BE2C (cell line): Measurements from ENCODE around the gene STAP1. TPM values are rescaled to one million over a fixed set of nuclear protein-coding genes. Genes with fewer than 3 reads are reported as not detected.
"Not testable (repeated sequence)": the region's sequence is repeated elsewhere in the genome, so short reads cannot be mapped to it uniquely, and the experiment has no call there.

Source experiments
- DNase-seq: peaks from one replicate; pipeline ENCODE4 v3.0.0-alpha.2; 2020
- H3K27me3 ChIP-seq: fragments of 250-450 bp; sonication (Bioruptor Pico); 2 replicates; pipeline ENCODE4 v1.5.1; 2020; ENCODE audit warnings: mild to moderate bottlenecking
- H3K36me3 ChIP-seq: fragments of 250-450 bp; sonication (Bioruptor Pico); 2 replicates; pipeline ENCODE4 v1.5.1; 2020; ENCODE audit warnings: mild to moderate bottlenecking
- H3K4me1 ChIP-seq: fragments of 250-450 bp; sonication (Bioruptor Pico); 2 replicates; pipeline ENCODE4 v1.5.1; 2020
- H3K4me3 ChIP-seq: 2 replicates; pipeline ENCODE4 v1.5.1; 2011; ENCODE audit warnings: low read depth, low read length
- H3K9me3 ChIP-seq: fragments of 250-450 bp; sonication (Bioruptor Pico); 2 replicates; pipeline ENCODE4 v1.5.1; 2020
- CTCF ChIP-seq: IDR thresholded peaks from 2 replicates; pipeline ENCODE4 v1.5.1; 2012; ENCODE audit warnings: mild to moderate bottlenecking, low read depth, low read length
- polyA plus RNA-seq: library from polyadenylated mRNA; unstranded; fragments of >200 nt; gene quantifications from one replicate; pipeline ENCODE4 v1.2.1, GENCODE V29; 2012; ENCODE audit warnings: low read depth, missing spikeins; ENCODE audit not compliant: insufficient read length, insufficient read depth

The STAP1 gene
- not detected for polyA plus RNA-seq

- no peak for TF ChIP-seq CTCF
- Histone ChIP-seq H3K4me1 (no peaks in the 10 kb centered on the region), H3K27me3 (no peaks in the 10 kb centered on the region), H3K9me3 (no peaks in the 10 kb centered on the region), H3K4me3 (no peak within 1 kb of the TSS), H3K36me3 (no peaks in the 10 kb centered on the region)
- no peak for DNase-seq
Measured at GRCh38 chr4:67558493-67558892, at the start of gene STAP1. Gene STAP1 (plus strand): TSS chr4:67558727. CDS start chr4:67558810, 83 bp downstream.

- no peak for TF ChIP-seq CTCF
- no peaks in the 10 kb centered on the region for H3K9me3 ChIP-seq
- peaks cover 36% of the 10 kb centered on the region for H3K36me3 ChIP-seq
- no peak for DNase-seq
- H3K4me3 ChIP-seq = no peak overlapping the region
- no peaks in the 10 kb centered on the region for H3K27me3 ChIP-seq
- H3K4me1 ChIP-seq = peaks cover 3% of the 10 kb centered on the region; the same call in 1 of the 2 replicates
Measured at GRCh38 chr4:67512501-67512900, 46.0 kb upstream of the STAP1 start.

GRCh38 chr4:67520141-67520540 is 38.4 kb upstream of the STAP1 start:
- peaks cover 3% of the 10 kb centered on the region; the same call in 1 of the 2 replicates for H3K36me3 ChIP-seq
- no peak for TF ChIP-seq CTCF
- no peaks in the 10 kb centered on the region for H3K9me3 ChIP-seq
- no peak overlapping the region for H3K4me3 ChIP-seq
- no peaks in the 10 kb centered on the region for H3K4me1 ChIP-seq
- no peaks in the 10 kb centered on the region for H3K27me3 ChIP-seq
- DNase-seq = no peak

GRCh38 chr4:67521506-67521905 is 37.0 kb upstream of the STAP1 start:
- TF ChIP-seq CTCF = no peak
- DNase-seq = no peak
- peaks cover 5% of the 10 kb centered on the region for H3K36me3 ChIP-seq
- H3K4me1 ChIP-seq = no peaks in the 10 kb centered on the region
- no peak overlapping the region for H3K4me3 ChIP-seq
- no peaks in the 10 kb centered on the region for H3K27me3 ChIP-seq
- H3K9me3 ChIP-seq = no peaks in the 10 kb centered on the region

GRCh38 chr4:67522230-67522629 is 36.3 kb upstream of the STAP1 start:
- Histone ChIP-seq H3K4me3 (no peak overlapping the region), H3K27me3 (no peaks in the 10 kb centered on the region), H3K36me3 (peaks cover 7% of the 10 kb centered on the region), H3K9me3 (no peaks in the 10 kb centered on the region), H3K4me1 (no peaks in the 10 kb centered on the region)
- no peak for DNase-seq
- TF ChIP-seq CTCF = no peak

- Histone ChIP-seq H3K4me1 (no peaks in the 10 kb centered on the region), H3K9me3 (no peaks in the 10 kb centered on the region), H3K27me3 (no peaks in the 10 kb centered on the region), H3K4me3 (no peak overlapping the region), H3K36me3 (peaks cover 7% of the 10 kb centered on the region)
- no peak for TF ChIP-seq CTCF
- DNase-seq = no peak
Measured at GRCh38 chr4:67522851-67523671, 35.5 kb upstream of the STAP1 start.

GRCh38 chr4:67524140-67524539 is 34.4 kb upstream of the STAP1 start:
- DNase-seq, H3K4me1 ChIP-seq, H3K36me3 ChIP-seq, H3K4me3 ChIP-seq, H3K27me3 ChIP-seq, H3K9me3 ChIP-seq: not testable (repeated sequence)
